SU-DHL-6 (cell line): ENCODE results near the gene LCP2.

Experiments used
- CTCF ChIP-seq: fragments of 200-600 bp; sonication (generic); IDR thresholded peaks from one replicate; pipeline ENCODE4 v1.5.1; 2017; ENCODE audit warnings: antibody characterized with exemption, mild to moderate bottlenecking, low read length, moderate library complexity; ENCODE audit not compliant: insufficient read depth, poor library complexity, severe bottlenecking
- EZH2phosphoT487 ChIP-seq: fragments of 200-600 bp; sonication (generic), shearing (Covaris generic); conservative IDR thresholded peaks from 2 replicates; pipeline ENCODE4 v1.6.1; 2018; ENCODE audit warnings: mild to moderate bottlenecking, antibody characterized with exemption, low read length, moderate library complexity, mixed read lengths

- TF ChIP-seq CTCF (no peak), EZH2phosphoT487 (no peak)
Observed at GRCh38 chr5:170306381-170306831, 8.8 kb upstream of the LCP2 start.
